Measurements from ENCODE around the gene PANX3. TPM values are rescaled to one million over a fixed set of nuclear protein-coding genes. Genes with fewer than 3 reads are reported as not detected.

PANX3 gene
- total RNA-seq, 1 experiment from 2014 or later = not detected

DNA sequence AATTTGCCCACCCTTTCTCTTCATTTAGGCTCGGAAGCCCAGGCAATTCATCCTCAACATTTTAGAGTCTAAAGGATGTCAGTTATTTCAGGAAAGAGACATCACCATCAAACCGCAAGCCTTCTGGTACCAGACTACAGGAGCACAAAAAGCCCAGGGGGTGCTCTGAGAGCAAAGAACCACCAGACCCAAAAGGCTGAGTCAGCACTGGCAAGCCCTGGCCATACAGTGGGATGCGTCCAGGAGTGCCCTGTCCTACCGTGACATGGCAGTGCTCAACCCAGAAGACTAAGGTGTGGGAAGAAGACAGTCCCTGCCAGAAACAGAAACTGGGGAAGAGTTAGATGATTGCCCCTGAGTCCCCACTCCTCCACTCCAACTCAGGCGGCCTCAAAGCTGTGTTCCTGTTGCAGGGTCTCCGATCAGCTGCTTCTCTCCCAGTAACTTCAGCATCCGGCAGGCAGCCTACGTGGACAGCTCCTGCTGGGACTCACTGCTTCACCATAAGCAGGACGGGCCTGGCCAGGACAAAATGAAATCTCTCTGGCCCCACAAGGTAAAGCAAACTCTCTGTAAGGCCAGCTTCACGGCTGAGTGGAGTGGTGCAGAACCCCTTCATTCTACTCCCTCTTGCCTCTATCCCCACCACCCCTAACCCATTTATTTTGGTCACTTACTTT, 1.5 kb downstream of the PANX3 start:
- H3K9me2 ChIP-seq (replicated peaks; ENCODE audit: low read length) = no peaks in the 10 kb centered on the region
- H4K20me1 ChIP-seq (ENCODE audit: low read length) = no peaks in the 10 kb centered on the region
- no peak overlapping the region for H3K4me3 ChIP-seq (ENCODE audit: low read length)
- intact Hi-C loops (cut with micrococcal nuclease) = no loop called here
- H3K27ac ChIP-seq (ENCODE audit: low read length) = no peak overlapping the region
- H3K4me2 ChIP-seq (ENCODE audit: low read length) = no peak overlapping the region
- peaks cover 22% of the 10 kb centered on the region; the same call in 1 of the 2 replicates for H3K27me3 ChIP-seq (ENCODE audit: low read length)
- no peaks in the 10 kb centered on the region for H3K79me2 ChIP-seq (ENCODE audit: low read length)
- H3K9ac ChIP-seq (ENCODE audit: low read length) = no peak overlapping the region
- ChIA-PET POLR2A (ENCODE audit: unreplicated experiment) (no interaction called here), CTCF (no interaction called here)
- TF ChIP-seq EZH2 (IDR thresholded peaks at IDR 0.05; ENCODE audit: low read length, unreplicated experiment) (no peak), EZH2phosphoT487 (IDR thresholded peaks at IDR 0.05; ENCODE audit: borderline replicate concordance, low read length) (no peak)
- TF ChIP-seq, protein P1, sequence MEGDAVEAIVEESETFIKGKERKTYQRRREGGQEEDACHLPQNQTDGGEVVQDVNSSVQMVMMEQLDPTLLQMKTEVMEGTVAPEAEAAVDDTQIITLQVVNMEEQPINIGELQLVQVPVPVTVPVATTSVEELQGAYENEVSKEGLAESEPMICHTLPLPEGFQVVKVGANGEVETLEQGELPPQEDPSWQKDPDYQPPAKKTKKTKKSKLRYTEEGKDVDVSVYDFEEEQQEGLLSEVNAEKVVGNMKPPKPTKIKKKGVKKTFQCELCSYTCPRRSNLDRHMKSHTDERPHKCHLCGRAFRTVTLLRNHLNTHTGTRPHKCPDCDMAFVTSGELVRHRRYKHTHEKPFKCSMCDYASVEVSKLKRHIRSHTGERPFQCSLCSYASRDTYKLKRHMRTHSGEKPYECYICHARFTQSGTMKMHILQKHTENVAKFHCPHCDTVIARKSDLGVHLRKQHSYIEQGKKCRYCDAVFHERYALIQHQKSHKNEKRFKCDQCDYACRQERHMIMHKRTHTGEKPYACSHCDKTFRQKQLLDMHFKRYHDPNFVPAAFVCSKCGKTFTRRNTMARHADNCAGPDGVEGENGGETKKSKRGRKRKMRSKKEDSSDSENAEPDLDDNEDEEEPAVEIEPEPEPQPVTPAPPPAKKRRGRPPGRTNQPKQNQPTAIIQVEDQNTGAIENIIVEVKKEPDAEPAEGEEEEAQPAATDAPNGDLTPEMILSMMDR (conservative IDR thresholded peaks at IDR 0.05; ENCODE audit: low read depth, low read length) = no peak
- H2AFZ ChIP-seq (ENCODE audit: low read length) = no peak overlapping the region
- ATAC-seq = no peak
- no peaks in the 10 kb centered on the region for H3F3A ChIP-seq (ENCODE audit: low read length, unreplicated experiment)
- no peaks in the 10 kb centered on the region for H3K36me3 ChIP-seq (ENCODE audit: low read depth, low read length)
- no peak for DNase-seq
- BruUV-seq (replicated peaks) = no TSS peak
- H3K9me3 ChIP-seq (ENCODE audit: low read length) = no peaks in the 10 kb centered on the region
- no peaks in the 10 kb centered on the region for H3K4me1 ChIP-seq (ENCODE audit: insufficient read depth, low read length)

DNA sequence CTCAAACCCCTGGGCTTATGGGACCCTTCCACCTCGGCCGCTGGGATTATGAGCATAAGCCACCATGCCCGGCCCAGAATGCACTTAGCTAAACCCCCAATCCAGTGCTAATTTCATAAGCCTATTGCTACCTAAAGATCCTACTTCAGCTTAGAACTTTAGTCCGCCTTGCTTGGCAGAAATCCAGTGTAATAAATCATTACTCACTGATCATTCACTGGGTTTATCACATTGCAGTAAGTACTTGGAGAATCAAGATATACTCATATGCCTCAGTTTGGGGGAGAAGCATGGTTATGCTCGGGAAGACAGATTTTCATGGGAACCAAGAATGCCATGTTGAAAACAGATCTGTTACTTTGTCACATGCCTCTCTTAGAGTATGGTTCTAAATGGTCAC, 7.6 kb downstream of the PANX3 start:
- H3K79me2 ChIP-seq (ENCODE audit: low read length) = peaks cover 11% of the 10 kb centered on the region
- DNase-seq (peak; percentile 63), ATAC-seq (no peak)
- peaks cover 5% of the 10 kb centered on the region; the same call in 1 of the 2 replicates for H4K20me1 ChIP-seq (ENCODE audit: low read length)
- intact Hi-C loops (cut with micrococcal nuclease) = no loop called here
- TF ChIP-seq EZH2phosphoT487 (IDR thresholded peaks at IDR 0.05; ENCODE audit: borderline replicate concordance, low read length) = no peak
- TF ChIP-seq EZH2 (IDR thresholded peaks at IDR 0.05; ENCODE audit: low read length, unreplicated experiment) = no peak
- TF ChIP-seq, protein P1 (conservative IDR thresholded peaks at IDR 0.05; ENCODE audit: low read depth, low read length) = no peak
- CTCF ChIA-PET = no interaction called here
- no peak overlapping the region for H3K4me2 ChIP-seq (ENCODE audit: low read length)
- H3K4me3 ChIP-seq (ENCODE audit: low read length) = no peak overlapping the region
- peaks cover 10% of the 10 kb centered on the region for H3K4me1 ChIP-seq (ENCODE audit: insufficient read depth, low read length)
- POLR2A ChIA-PET (ENCODE audit: unreplicated experiment) = no interaction called here
- no TSS peak for BruUV-seq (replicated peaks)
- no peaks in the 10 kb centered on the region for H3K9me2 ChIP-seq (replicated peaks; ENCODE audit: low read length)
- no peak overlapping the region for H2AFZ ChIP-seq (ENCODE audit: low read length)
- H3K9ac ChIP-seq (ENCODE audit: low read length) = no peak overlapping the region
- H3K9me3 ChIP-seq (ENCODE audit: low read length) = no peaks in the 10 kb centered on the region
- H3K27ac ChIP-seq (ENCODE audit: low read length) = no peak overlapping the region
- H3K27me3 ChIP-seq (ENCODE audit: low read length) = 0 out of 2 replicates have a peak, but pooled peaks cover 18% of the 10 kb centered on the region
- no peaks in the 10 kb centered on the region for H3F3A ChIP-seq (ENCODE audit: low read length, unreplicated experiment)
- H3K36me3 ChIP-seq (ENCODE audit: low read depth, low read length) = no peaks in the 10 kb centered on the region
